ENCODE results near the gene CEP41. TPM values are rescaled to one million over a fixed set of nuclear protein-coding genes. Genes with fewer than 3 reads are reported as not detected.

CEP41 gene
- total RNA-seq, 1 donor from 2014 or later: 34.7 TPM

DNA sequence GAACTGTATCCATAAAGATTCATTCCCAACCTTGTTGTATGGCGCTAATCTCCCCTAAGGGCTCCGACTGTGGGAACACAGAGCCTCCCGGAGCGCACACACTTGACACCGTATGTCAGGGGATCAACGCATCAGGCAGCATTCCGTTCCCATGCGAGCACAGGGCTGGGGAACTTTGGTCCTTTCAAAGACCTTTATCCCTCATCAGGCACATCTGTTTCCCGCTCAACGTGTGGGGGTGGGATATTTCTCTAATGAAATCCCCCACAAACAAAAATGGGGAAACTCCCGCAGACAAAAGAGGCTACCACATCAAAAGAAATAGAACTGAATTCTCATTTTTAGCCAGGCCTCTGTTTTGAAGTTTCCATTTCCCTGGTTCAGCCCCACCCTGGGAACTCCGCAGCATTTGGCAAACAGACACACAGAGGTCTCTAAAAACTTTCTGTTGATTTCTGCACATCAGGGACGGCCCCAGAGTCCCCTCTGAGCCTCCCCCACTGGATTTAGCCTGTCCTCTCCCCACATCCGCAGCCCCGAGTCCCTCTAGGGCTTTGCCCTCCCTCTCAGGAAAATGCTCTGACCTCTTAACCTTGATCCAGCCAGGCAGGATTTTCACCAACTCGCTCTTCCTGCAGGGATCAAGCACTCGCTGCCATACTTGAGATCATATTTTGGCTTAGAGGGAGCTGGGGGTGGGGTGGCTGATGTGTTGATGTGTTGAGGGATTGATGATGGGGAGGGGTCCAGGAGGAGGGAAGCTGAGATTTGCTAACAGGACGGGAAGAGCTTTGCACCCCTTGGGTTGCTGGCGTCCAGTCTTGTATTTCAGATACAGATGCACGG, 89.6 kb downstream of the CEP41 start:
- Mint-ChIP-seq H3K4me3 (ENCODE audit: unreplicated experiment) (peak overlapping the region; percentile 66), H3K27ac (ENCODE audit: unreplicated experiment) (peak overlapping the region; percentile 85), H3K27me3 (ENCODE audit: unreplicated experiment) (peaks cover 5% of the 10 kb centered on the region), H3K36me3 (ENCODE audit: unreplicated experiment) (no peaks in the 10 kb centered on the region), H3K9me3 (ENCODE audit: unreplicated experiment) (peaks cover 3% of the 10 kb centered on the region), H3K4me1 (ENCODE audit: low read depth, unreplicated experiment) (peaks cover 27% of the 10 kb centered on the region)
- TF ChIP-seq, protein P1, sequence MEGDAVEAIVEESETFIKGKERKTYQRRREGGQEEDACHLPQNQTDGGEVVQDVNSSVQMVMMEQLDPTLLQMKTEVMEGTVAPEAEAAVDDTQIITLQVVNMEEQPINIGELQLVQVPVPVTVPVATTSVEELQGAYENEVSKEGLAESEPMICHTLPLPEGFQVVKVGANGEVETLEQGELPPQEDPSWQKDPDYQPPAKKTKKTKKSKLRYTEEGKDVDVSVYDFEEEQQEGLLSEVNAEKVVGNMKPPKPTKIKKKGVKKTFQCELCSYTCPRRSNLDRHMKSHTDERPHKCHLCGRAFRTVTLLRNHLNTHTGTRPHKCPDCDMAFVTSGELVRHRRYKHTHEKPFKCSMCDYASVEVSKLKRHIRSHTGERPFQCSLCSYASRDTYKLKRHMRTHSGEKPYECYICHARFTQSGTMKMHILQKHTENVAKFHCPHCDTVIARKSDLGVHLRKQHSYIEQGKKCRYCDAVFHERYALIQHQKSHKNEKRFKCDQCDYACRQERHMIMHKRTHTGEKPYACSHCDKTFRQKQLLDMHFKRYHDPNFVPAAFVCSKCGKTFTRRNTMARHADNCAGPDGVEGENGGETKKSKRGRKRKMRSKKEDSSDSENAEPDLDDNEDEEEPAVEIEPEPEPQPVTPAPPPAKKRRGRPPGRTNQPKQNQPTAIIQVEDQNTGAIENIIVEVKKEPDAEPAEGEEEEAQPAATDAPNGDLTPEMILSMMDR (IDR thresholded peaks at IDR 0.05; ENCODE audit: partially characterized antibody, unreplicated experiment): no peak
- DNase-seq: no peak

DNA sequence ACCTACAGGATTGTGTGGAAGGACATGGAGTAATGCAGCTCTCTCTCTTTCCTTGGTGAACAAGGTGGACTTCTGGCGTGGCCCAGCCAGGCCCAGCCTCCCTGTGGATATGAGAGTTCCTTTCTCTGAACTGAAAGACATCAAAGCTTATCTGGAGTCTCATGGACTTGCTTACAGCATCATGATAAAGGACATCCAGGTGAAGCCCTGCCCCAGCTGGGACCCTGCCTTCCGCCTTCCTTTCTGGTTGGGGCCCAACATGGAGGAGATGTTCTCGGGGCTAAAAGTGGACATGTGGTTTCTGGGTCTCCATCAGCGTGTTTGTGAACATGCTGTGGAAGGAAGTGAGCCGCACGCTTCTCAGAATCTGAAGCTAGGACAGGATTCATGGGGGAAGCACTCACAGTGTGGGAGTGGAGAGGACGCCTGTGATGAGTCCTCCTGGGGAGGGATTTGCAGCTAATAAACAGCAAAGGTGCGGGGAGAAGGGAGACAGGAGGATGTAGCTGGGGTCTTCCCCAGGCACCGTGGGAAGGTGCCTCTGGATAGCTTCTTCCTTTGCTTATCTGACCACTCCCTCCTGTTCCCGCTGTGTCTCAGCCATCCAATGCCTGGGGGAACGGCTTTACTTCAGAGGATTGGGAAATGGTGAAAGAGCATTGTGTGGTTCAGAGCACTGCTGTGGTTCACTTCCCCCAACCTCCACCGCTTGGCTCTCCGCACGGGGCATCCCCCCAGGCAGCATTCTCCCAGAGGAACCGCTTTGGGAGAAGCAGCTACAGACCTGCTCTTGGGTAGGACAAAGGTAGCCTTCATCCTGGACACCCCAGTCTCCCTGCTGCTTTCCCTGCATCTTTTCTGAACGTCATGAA, 90.7 kb downstream of the CEP41 start:
- TF ChIP-seq, protein P1 (IDR thresholded peaks at IDR 0.05; ENCODE audit: partially characterized antibody, unreplicated experiment): no peak
- Mint-ChIP-seq H3K27ac (ENCODE audit: unreplicated experiment) (peak overlapping the region; percentile 85), H3K36me3 (ENCODE audit: unreplicated experiment) (no peaks in the 10 kb centered on the region), H3K27me3 (ENCODE audit: unreplicated experiment) (peaks cover 5% of the 10 kb centered on the region), H3K4me1 (ENCODE audit: low read depth, unreplicated experiment) (peaks cover 25% of the 10 kb centered on the region), H3K9me3 (ENCODE audit: unreplicated experiment) (peaks cover 3% of the 10 kb centered on the region), H3K4me3 (ENCODE audit: unreplicated experiment) (peak overlapping the region; percentile 18)
- DNase-seq: no peak

DNA sequence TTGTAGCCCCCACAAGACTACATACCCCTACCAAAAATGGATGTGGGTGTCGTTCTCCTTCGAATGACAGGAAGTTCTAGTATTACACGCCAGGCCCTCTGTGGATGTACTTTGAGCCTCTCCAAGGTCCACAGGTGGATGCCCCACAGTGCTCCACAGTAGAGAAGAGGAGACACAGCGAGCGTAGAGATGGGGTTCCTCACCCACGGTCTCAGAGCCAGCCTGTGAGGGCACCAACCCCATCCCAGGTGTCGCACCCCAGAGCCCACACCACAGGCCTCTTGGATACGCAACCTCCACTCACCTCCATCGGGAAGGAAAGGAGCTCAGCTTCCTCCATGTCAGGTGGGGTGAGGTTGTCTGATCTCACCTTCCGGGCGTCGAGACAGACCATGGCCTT, 93.9 kb downstream of the CEP41 start:
- TF ChIP-seq, protein P1 (IDR thresholded peaks at IDR 0.05; ENCODE audit: partially characterized antibody, unreplicated experiment): no peak
- Mint-ChIP-seq H3K4me3 (ENCODE audit: unreplicated experiment) (no peak overlapping the region), H3K27me3 (ENCODE audit: unreplicated experiment) (peaks cover 3% of the 10 kb centered on the region)

DNA sequence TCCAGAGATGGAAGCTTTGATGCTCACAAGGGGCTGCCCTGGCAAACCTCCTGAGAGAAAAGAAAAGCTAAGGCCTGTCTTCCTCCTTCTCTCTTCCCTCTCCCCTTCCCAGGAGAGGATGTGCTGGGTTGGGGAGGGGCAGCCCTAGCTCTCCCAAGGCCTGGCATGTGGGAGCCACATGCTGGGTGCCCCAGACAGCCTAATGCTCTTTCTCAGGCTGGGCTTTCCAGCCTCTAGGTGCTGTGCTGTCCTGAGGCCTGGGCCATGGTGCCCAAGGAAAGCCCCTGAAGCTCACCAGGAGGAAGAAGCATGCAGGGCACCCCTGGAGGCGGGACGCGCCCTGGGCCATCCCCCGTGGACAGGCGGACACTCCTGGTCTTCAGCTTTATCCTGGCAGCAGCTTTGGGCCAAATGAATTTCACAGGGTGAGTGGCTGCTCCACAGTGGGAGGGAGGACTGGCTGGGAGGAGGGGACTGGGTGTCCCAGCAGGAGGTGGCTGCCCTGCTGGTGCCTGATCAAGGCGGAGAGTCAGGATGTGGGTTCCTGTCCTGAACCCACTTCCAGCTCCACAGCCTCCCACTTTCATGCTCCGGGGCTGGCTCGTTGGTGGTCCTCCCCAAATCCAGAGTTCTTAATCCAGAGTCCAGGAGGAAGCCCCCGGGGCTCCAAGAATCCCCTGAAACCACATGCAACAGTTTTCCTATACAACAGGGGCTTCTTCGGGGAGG, 94.5 kb downstream of the CEP41 start:
- Mint-ChIP-seq H3K4me3 (ENCODE audit: unreplicated experiment) (no peak overlapping the region), H3K9me3 (ENCODE audit: unreplicated experiment) (peaks cover 5% of the 10 kb centered on the region), H3K36me3 (ENCODE audit: unreplicated experiment) (no peaks in the 10 kb centered on the region), H3K27ac (ENCODE audit: unreplicated experiment) (no peak overlapping the region), H3K27me3 (ENCODE audit: unreplicated experiment) (peaks cover under 1% of the 10 kb centered on the region), H3K4me1 (ENCODE audit: low read depth, unreplicated experiment) (peaks cover 19% of the 10 kb centered on the region)
- TF ChIP-seq, protein P1 (IDR thresholded peaks at IDR 0.05; ENCODE audit: partially characterized antibody, unreplicated experiment): no peak
- DNase-seq: no peak

More for the DNA sequence above, 93.9 kb downstream of the CEP41 start:
- Mint-ChIP-seq H3K27ac (ENCODE audit: unreplicated experiment) (no peak overlapping the region), H3K36me3 (ENCODE audit: unreplicated experiment) (no peaks in the 10 kb centered on the region), H3K9me3 (ENCODE audit: unreplicated experiment) (peaks cover 5% of the 10 kb centered on the region), H3K4me1 (ENCODE audit: low read depth, unreplicated experiment) (peaks cover 25% of the 10 kb centered on the region)
- DNase-seq: no peak
